KMS-11 (cell line): Measurements from ENCODE around the gene POU6F2.

Source experiments
- H2AFZ ChIP-seq: fragments of 200-600 bp; sonication (generic); 2 replicates; pipeline ENCODE4 v1.6.1; 2016; ENCODE audit warnings: antibody characterized with exemption, mixed run types, low read depth
- H3K27ac ChIP-seq: fragments of 200-600 bp; sonication (generic); 2 replicates; pipeline ENCODE4 v1.6.1; 2016; ENCODE audit warnings: mild to moderate bottlenecking, mixed run types
- H3K27me3 ChIP-seq: fragments of 200-600 bp; sonication (generic); 2 replicates; pipeline ENCODE4 v1.6.1; 2017; ENCODE audit warnings: mild to moderate bottlenecking, low read depth, mixed run types, moderate library complexity; ENCODE audit not compliant: insufficient read depth
- H3K36me3 ChIP-seq: fragments of 200-600 bp; sonication (generic); 2 replicates; pipeline ENCODE4 v1.6.1; 2017; ENCODE audit warnings: mild to moderate bottlenecking, mixed run types; ENCODE audit not compliant: insufficient read depth
- H3K4me1 ChIP-seq: fragments of 200-600 bp; sonication (generic); 2 replicates; pipeline ENCODE4 v1.6.1; 2016; ENCODE audit warnings: mild to moderate bottlenecking, low read depth, mixed run types; ENCODE audit not compliant: poor library complexity, severe bottlenecking
- H3K4me2 ChIP-seq: fragments of 200-600 bp; sonication (generic); 2 replicates; pipeline ENCODE4 v1.7.0; 2016; ENCODE audit warnings: mild to moderate bottlenecking, mixed run types
- H3K4me3 ChIP-seq: fragments of 200-600 bp; sonication (generic); IDR thresholded peaks from 2 replicates; pipeline ENCODE4 v1.6.1; 2017; ENCODE audit warnings: low read depth, low read length, mixed read lengths; ENCODE audit not compliant: insufficient read depth
- H3K79me2 ChIP-seq: fragments of 200-600 bp; sonication (generic); 2 replicates; pipeline ENCODE4 v1.6.1; 2016; ENCODE audit warnings: low read depth, mixed run types; ENCODE audit not compliant: insufficient read depth
- H3K9ac ChIP-seq: fragments of 200-600 bp; sonication (generic); 2 replicates; pipeline ENCODE4 v1.6.1; 2016; ENCODE audit warnings: mild to moderate bottlenecking, mixed run types
- H4K20me1 ChIP-seq: fragments of 200-600 bp; sonication (generic); 2 replicates; pipeline ENCODE4 v1.6.1; 2016; ENCODE audit warnings: mild to moderate bottlenecking, mixed run types; ENCODE audit not compliant: insufficient read depth
- TF ChIP-seq, protein P1 (sequence below): fragments of 200-600 bp; sonication (generic); conservative IDR thresholded peaks from 2 replicates; pipeline ENCODE4 v1.6.1; 2017; ENCODE audit warnings: low read depth, mild to moderate bottlenecking, antibody characterized with exemption, low read length, moderate library complexity, mixed read lengths

The POU6F2 gene

DNA sequence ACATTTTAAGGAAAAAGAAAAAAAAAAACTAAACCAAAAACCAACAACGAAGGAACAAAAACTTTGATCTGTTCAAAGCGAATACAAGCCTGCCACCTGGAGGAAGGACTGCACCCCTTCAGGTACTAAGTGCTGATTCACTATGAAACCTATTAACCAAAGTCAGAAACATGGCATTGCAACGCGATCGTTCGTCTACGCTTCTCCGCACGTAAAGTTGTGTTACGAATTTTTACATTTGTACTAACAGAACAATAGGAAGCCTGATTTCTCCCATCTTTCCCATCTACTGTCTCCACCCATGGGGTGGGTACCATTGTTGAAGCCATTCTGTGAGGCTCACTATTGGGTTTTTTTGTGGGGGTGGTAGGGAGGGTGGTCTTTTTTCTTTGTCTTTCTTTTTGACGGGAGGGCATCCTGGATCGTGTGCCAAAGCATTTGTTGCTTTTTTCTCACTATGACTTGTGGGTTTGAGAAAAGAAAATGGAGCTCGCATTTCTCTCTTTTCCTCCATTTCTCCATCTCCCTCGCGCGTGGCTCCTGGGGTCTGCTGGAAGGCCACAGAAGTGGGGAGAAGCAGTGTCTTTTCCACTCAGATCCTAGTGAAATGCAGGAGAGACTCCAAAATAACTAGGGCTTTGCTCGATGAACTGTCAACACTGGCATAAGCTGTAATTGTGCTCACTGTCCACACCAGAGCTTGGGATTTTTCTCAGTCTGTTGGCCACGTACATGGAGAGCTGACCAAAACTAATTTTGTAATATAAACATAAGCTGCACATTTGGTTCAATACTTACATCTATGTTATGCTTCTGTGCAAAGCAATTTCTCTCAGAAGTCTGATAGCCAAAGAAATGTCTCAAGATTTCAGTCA lies 487.6 kb downstream of the POU6F2 start:
- peak overlapping the region; percentile 72; the same call in 1 of the 2 replicates for H2AFZ ChIP-seq
- H3K9ac ChIP-seq: no peak overlapping the region
- peaks cover 4% of the 10 kb centered on the region for H3K4me1 ChIP-seq
- H4K20me1 ChIP-seq: no peaks in the 10 kb centered on the region
- no peaks in the 10 kb centered on the region for H3K36me3 ChIP-seq
- TF ChIP-seq, protein P1, sequence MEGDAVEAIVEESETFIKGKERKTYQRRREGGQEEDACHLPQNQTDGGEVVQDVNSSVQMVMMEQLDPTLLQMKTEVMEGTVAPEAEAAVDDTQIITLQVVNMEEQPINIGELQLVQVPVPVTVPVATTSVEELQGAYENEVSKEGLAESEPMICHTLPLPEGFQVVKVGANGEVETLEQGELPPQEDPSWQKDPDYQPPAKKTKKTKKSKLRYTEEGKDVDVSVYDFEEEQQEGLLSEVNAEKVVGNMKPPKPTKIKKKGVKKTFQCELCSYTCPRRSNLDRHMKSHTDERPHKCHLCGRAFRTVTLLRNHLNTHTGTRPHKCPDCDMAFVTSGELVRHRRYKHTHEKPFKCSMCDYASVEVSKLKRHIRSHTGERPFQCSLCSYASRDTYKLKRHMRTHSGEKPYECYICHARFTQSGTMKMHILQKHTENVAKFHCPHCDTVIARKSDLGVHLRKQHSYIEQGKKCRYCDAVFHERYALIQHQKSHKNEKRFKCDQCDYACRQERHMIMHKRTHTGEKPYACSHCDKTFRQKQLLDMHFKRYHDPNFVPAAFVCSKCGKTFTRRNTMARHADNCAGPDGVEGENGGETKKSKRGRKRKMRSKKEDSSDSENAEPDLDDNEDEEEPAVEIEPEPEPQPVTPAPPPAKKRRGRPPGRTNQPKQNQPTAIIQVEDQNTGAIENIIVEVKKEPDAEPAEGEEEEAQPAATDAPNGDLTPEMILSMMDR: peak; percentile 81; the same call in 1 of the 2 replicates
- no peak overlapping the region for H3K4me3 ChIP-seq
- H3K27me3 ChIP-seq: no peaks in the 10 kb centered on the region
- H3K27ac ChIP-seq: no peak overlapping the region
- peak overlapping the region; percentile 53 for H3K4me2 ChIP-seq
- H3K79me2 ChIP-seq: no peaks in the 10 kb centered on the region

DNA sequence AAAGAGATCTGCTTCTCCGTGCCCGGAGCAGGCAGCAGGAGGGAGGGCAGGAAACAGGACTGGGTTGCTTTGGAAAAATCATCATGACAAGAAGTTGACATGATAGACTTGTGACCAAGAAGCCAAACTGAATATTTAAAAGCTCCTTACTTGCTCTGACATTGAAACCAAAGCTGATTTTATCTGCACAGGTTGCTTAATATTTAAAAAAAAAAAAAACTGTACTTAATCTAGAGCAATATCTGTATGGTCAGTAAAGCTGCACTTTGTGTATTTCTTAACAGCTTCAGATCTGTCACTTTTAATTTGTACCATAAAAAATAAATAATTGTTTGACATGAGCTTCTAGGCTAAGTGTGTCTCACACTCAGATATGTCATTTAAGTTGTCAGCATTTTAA lies 490.6 kb downstream of the POU6F2 start:
- Histone ChIP-seq H3K79me2 (no peaks in the 10 kb centered on the region), H3K27me3 (no peaks in the 10 kb centered on the region), H3K27ac (no peak overlapping the region), H3K36me3 (no peaks in the 10 kb centered on the region), H3K4me3 (no peak overlapping the region), H3K4me2 (no peak overlapping the region), H4K20me1 (no peaks in the 10 kb centered on the region), H3K9ac (no peak overlapping the region), H2AFZ (no peak overlapping the region), H3K4me1 (peaks cover 4% of the 10 kb centered on the region)
- TF ChIP-seq, protein P1: no peak

DNA sequence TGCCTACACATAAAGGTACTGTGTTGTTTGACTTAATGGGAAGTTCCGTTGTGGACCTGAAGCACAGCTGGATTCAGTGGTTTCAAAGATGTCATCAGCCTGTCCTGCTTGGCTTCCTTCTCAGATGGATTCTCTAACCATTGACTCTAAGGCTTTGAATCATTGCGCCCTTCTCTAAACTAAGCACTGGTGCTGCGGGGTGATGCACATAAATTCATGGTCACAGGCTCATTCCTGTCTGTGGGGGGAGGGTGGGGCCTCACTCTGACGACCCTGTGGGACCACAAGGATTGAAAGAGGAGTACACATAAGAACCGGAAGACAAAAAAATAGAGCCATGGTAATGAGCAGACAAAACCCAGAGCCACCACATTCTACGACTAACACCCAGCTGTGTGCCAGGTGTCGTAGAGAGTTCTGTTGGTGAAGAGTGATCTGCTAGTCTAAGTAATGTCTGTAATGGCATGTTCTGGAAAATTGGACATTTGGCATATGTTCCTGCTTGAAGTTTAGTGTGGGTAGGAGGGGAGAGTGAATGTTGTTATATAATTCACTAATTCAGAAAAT lies 491.2 kb downstream of the POU6F2 start:
- no peak overlapping the region for H3K27ac ChIP-seq
- no peak overlapping the region for H3K4me3 ChIP-seq
- no peak overlapping the region for H3K9ac ChIP-seq
- no peaks in the 10 kb centered on the region for H3K27me3 ChIP-seq
- H3K4me1 ChIP-seq: peaks cover 4% of the 10 kb centered on the region
- no peaks in the 10 kb centered on the region for H3K36me3 ChIP-seq
- no peaks in the 10 kb centered on the region for H4K20me1 ChIP-seq
- H2AFZ ChIP-seq: no peak overlapping the region
- H3K4me2 ChIP-seq: no peak overlapping the region
- H3K79me2 ChIP-seq: no peaks in the 10 kb centered on the region
- TF ChIP-seq, protein P1: no peak

DNA sequence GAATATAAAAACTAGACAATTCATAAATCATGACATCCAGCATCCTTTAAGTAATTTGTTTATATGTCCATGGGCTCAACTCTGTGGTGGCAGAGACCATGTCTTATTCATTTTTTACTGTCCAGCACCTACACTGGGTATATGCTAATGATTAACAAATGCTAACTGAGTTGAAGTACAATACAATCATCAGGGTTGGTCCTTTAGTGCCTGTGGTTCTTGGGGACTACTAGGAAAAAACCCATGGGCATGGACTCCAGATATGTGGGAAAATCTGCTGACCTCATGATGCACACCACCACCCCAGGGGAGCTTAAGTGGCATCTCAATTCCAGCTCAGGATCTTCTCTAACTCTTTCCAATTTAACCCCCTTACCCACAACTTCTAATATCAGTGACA lies 503.2 kb downstream of the POU6F2 start:
- Histone ChIP-seq H3K79me2 (no peaks in the 10 kb centered on the region), H3K27ac (no peak overlapping the region), H3K36me3 (no peaks in the 10 kb centered on the region), H4K20me1 (no peaks in the 10 kb centered on the region), H3K27me3 (no peaks in the 10 kb centered on the region), H3K4me3 (no peak overlapping the region), H3K9ac (no peak overlapping the region), H3K4me1 (no peaks in the 10 kb centered on the region), H2AFZ (no peak overlapping the region), H3K4me2 (no peak overlapping the region)
- TF ChIP-seq, protein P1: no peak
